IMR-90 (cell line): ENCODE measurements around the gene FANCD2OS. TPM values are rescaled to one million over a fixed set of nuclear protein-coding genes. Genes with fewer than 3 reads are reported as not detected.
"Not testable (repeated sequence)": the region's sequence is repeated elsewhere in the genome, so short reads cannot be mapped to it uniquely, and the experiment has no call there.

Experiments
- ATAC-seq: fragments of 200-7000 bp; cut with Tn5 transposase; 2 replicates; pipeline ENCODE4 v1.9.1; 2020; ENCODE audit warnings: low read depth, mild to moderate bottlenecking, moderate library complexity
- BruUV-seq: library from RNA; stranded (reverse); fragments of 400-500 nt; replicated peaks from 2 replicates; lab custom pipeline; 2021; lab: Mats Ljungman, UMichigan
- CTCF ChIA-PET: fragments of 300-600 bp; formaldehyde crosslinking; extraction: SDS; loops from one replicate; lab custom pipeline; 2021; ENCODE audit warnings: antibody characterized with exemption; lab: Yijun Ruan, JAX
- POLR2A ChIA-PET: fragments of 300-600 bp; sonication (Branson Sonifier 250); formaldehyde crosslinking; loops from one replicate; lab custom pipeline; 2022; ENCODE audit warnings: antibody characterized with exemption; ENCODE audit not compliant: unreplicated experiment; lab: Charles Lee
- DNase-seq: peaks from one replicate; pipeline ENCODE4 v3.0.0; 2013
- H2AFZ ChIP-seq: replicated peaks from 2 replicates; pipeline ENCODE3; 2013; ENCODE audit warnings: low read length, mild to moderate bottlenecking; ENCODE audit not compliant: poor library complexity
- H2AK5ac ChIP-seq: 2 replicates; pipeline ENCODE4 v1.6.1; 2013; ENCODE audit warnings: low read depth, low read length, inconsistent platforms
- H2AK9ac ChIP-seq: replicated peaks from 2 replicates; pipeline ENCODE3; 2013; ENCODE audit warnings: mild to moderate bottlenecking, low read depth, low read length, moderate library complexity; ENCODE audit not compliant: poor library complexity
- H2BK120ac ChIP-seq: 2 replicates; pipeline ENCODE4 v1.6.1; 2013; ENCODE audit warnings: low read depth, low read length, inconsistent platforms
- H2BK15ac ChIP-seq: 3 replicates; pipeline ENCODE4 v1.6.1; 2013; ENCODE audit warnings: low read depth, low read length, inconsistent platforms
- H2BK20ac ChIP-seq: 2 replicates; pipeline ENCODE4 v1.6.1; 2013; ENCODE audit warnings: low read depth, mild to moderate bottlenecking, inconsistent platforms, low read length, moderate library complexity
- H2BK5ac ChIP-seq: 2 replicates; pipeline ENCODE4 v1.6.1; 2013; ENCODE audit warnings: mild to moderate bottlenecking, low read depth, low read length, inconsistent platforms; ENCODE audit not compliant: poor library complexity, severe bottlenecking
- H3K14ac ChIP-seq: replicated peaks from 2 replicates; pipeline ENCODE4 v1.6.1; 2013; ENCODE audit warnings: low read depth, low read length, inconsistent platforms
- H3K18ac ChIP-seq: 2 replicates; pipeline ENCODE4 v1.6.1; 2013; ENCODE audit warnings: low read depth, low read length, control low read depth
- H3K23ac ChIP-seq: 2 replicates; pipeline ENCODE4 v1.6.1; 2013; ENCODE audit warnings: low read depth, low read length, inconsistent platforms
- H3K27ac ChIP-seq: 2 replicates; pipeline ENCODE4 v1.5.1; 2013; ENCODE audit warnings: mild to moderate bottlenecking, control low read depth, low read length; ENCODE audit not compliant: insufficient read depth
- H3K27me3 ChIP-seq: 2 replicates; pipeline ENCODE4 v1.6.1; 2013; ENCODE audit warnings: low read length; ENCODE audit not compliant: control insufficient read depth, insufficient read depth
- H3K36me3 ChIP-seq: 2 replicates; pipeline ENCODE4 v1.6.1; 2013; ENCODE audit warnings: low read length, mixed read lengths; ENCODE audit not compliant: control insufficient read depth, insufficient read depth
- H3K4ac ChIP-seq: 2 replicates; pipeline ENCODE4 v1.6.1; 2013; ENCODE audit warnings: low read depth, low read length, inconsistent platforms
- H3K4me1 ChIP-seq: 2 replicates; pipeline ENCODE4 v1.6.1; 2013; ENCODE audit warnings: low read length, mixed read lengths; ENCODE audit not compliant: control insufficient read depth, insufficient read depth
- H3K4me2 ChIP-seq: 2 replicates; pipeline ENCODE4 v1.6.1; 2013; ENCODE audit warnings: low read depth, mild to moderate bottlenecking, control low read depth, low read length, moderate library complexity
- H3K4me3 ChIP-seq: 2 replicates; pipeline ENCODE4 v1.5.1; 2013; ENCODE audit warnings: low read depth, mild to moderate bottlenecking, control low read depth, low read length, moderate library complexity; ENCODE audit not compliant: insufficient read depth
- H3K56ac ChIP-seq: 2 replicates; pipeline ENCODE4 v1.6.1; 2013; ENCODE audit warnings: low read length, inconsistent platforms; ENCODE audit not compliant: insufficient read depth; ENCODE audit errors: extremely low read depth
- H3K79me1 ChIP-seq, 2 experiments: 2 replicates each; pipeline ENCODE4 v1.6.1; 2013; ENCODE audit warnings: low read length in 2 of 2, inconsistent platforms in 1 of 2, low read depth in 1 of 2
- H3K9ac ChIP-seq: 2 replicates; pipeline ENCODE4 v1.6.1; 2013; ENCODE audit warnings: low read depth, low read length, control low read depth
- H3K9me1 ChIP-seq: 2 replicates; pipeline ENCODE4 v1.6.1; 2013; ENCODE audit warnings: low read length, inconsistent platforms; ENCODE audit not compliant: insufficient read depth
- H3K9me3 ChIP-seq: 2 replicates; pipeline ENCODE4 v1.6.1; 2013; ENCODE audit warnings: low read length; ENCODE audit not compliant: control insufficient read depth, insufficient read depth
- H4K20me1 ChIP-seq: 2 replicates; pipeline ENCODE4 v1.6.1; 2013; ENCODE audit warnings: low read length, inconsistent platforms; ENCODE audit not compliant: insufficient read depth
- H4K5ac ChIP-seq: 2 replicates; pipeline ENCODE4 v1.6.1; 2013; ENCODE audit warnings: mild to moderate bottlenecking, low read depth, low read length, control low read depth
- H4K8ac ChIP-seq, 2 experiments: 2 replicates each; pipeline ENCODE4 v1.6.1; 2013; ENCODE audit warnings: low read depth in 2 of 2, low read length in 2 of 2, control low read depth in 1 of 2, inconsistent platforms in 1 of 2
- H4K91ac ChIP-seq: 2 replicates; pipeline ENCODE4 v1.6.1; 2013; ENCODE audit warnings: low read depth, low read length, inconsistent platforms; ENCODE audit not compliant: insufficient read depth
- WGBS, 2 experiments: methylation state at CpG; one replicate each; pipeline versions ENCODE4 v1.1.5 to v1.1.7; 2013; ENCODE audit warnings: missing lambda C conversion rate in 2 of 2; ENCODE audit not compliant: insufficient read length in 1 of 2; ENCODE audit errors: extremely low coverage in 2 of 2; 5-methylcytosine and 5-hydroxymethylcytosine counted together
- dilution Hi-C: fragments of 300-500 bp; cut with HindIII; formaldehyde crosslinking; loops from one replicate; pipeline ENCODE4 v1.14.3; 2018; ENCODE audit warnings: low sequenced_read_pairs; ENCODE audit not compliant: unreplicated experiment
- in situ Hi-C: fragments of 300-500 bp; cut with MboI; formaldehyde crosslinking; loops from 3 replicates; pipeline ENCODE4 v1.14.3; 2019; ENCODE audit warnings: low sequenced_read_pairs, inconsistent platforms, mixed read lengths
- intact Hi-C: fragments of 100-400 bp; cut with micrococcal nuclease; formaldehyde crosslinking; loops from 2 replicates; pipeline ENCODE4 v1.10.0; 2022
- polyA plus RNA-seq, 3 experiments: library from polyadenylated mRNA; depleted of rRNA; stranded (reverse); fragments of >200 nt; gene quantifications; 2 replicates each; pipeline ENCODE4 v1.2.3, GENCODE V29; 2012; ENCODE audit warnings: low replicate concordance in 1 of 3
- total RNA-seq: library from RNA; depleted of rRNA; stranded (reverse); fragments of >200 nt; gene quantifications from 2 replicates; pipeline ENCODE4 v1.2.3, GENCODE V29; 2012

The FANCD2OS gene
- total and polyA plus RNA-seq, 2 of the 4 experiments (the other 2 are of a cell fraction), result not detected

DNA sequence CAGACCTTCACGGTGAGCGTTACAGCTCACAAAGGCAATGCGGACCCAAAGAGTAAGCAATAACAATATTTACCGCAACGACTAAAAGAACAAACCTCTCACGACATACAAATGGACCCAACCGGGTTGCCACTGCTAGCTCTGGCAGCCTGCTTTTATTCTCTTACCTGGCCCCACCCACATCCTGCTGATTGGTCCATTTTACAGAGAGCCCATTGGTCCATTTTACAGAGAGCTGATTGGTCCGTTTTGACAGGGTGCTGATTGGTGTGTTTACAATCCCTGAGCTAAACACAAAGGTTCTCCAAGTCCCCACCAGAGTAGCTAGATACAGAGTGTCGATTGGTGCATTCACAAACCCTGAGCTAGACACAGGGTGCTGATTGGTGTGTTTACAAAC lies 27.8 kb upstream of the FANCD2OS start:
- CTCF ChIA-PET, H3K9ac ChIP-seq, POLR2A ChIA-PET, H2AK9ac ChIP-seq, H3K4me3 ChIP-seq, H3K4me1 ChIP-seq, H3K27ac ChIP-seq, H3K56ac ChIP-seq, H3K36me3 ChIP-seq, H2BK15ac ChIP-seq, ATAC-seq, H3K18ac ChIP-seq, H2BK120ac ChIP-seq, H3K27me3 ChIP-seq, H3K9me3 ChIP-seq, H4K91ac ChIP-seq, DNase-seq, H2AFZ ChIP-seq, H3K4ac ChIP-seq, H3K23ac ChIP-seq, H4K5ac ChIP-seq, H2BK20ac ChIP-seq, dilution Hi-C loops, H3K79me1 ChIP-seq, BruUV-seq, H2BK5ac ChIP-seq, intact Hi-C loops, H3K14ac ChIP-seq, H2AK5ac ChIP-seq, in situ Hi-C loops, H3K9me1 ChIP-seq, H3K4me2 ChIP-seq, H4K8ac ChIP-seq, H4K20me1 ChIP-seq: not testable (repeated sequence)
- 92% methylated on average over 4 of the region's 9 CpGs; no CpG with 5 or more reads in 1 of the 2 experiments for WGBS, 2 experiments
